Stimulated activated CD4-positive, alpha-beta T cell treated with anti-CD3 and anti-CD28 coated beads, TNF-alpha, amount 100 ng/mL, for 48 hours (primary cell): Measurements from ENCODE around the gene POLR2E.

Source experiments
- DNase-seq, 3 donors: peaks; one replicate each; pipeline ENCODE4 v3.0.0-alpha.2; 2020; ENCODE audit warnings: low read depth in 3 of 3

POLR2E gene

DNA sequence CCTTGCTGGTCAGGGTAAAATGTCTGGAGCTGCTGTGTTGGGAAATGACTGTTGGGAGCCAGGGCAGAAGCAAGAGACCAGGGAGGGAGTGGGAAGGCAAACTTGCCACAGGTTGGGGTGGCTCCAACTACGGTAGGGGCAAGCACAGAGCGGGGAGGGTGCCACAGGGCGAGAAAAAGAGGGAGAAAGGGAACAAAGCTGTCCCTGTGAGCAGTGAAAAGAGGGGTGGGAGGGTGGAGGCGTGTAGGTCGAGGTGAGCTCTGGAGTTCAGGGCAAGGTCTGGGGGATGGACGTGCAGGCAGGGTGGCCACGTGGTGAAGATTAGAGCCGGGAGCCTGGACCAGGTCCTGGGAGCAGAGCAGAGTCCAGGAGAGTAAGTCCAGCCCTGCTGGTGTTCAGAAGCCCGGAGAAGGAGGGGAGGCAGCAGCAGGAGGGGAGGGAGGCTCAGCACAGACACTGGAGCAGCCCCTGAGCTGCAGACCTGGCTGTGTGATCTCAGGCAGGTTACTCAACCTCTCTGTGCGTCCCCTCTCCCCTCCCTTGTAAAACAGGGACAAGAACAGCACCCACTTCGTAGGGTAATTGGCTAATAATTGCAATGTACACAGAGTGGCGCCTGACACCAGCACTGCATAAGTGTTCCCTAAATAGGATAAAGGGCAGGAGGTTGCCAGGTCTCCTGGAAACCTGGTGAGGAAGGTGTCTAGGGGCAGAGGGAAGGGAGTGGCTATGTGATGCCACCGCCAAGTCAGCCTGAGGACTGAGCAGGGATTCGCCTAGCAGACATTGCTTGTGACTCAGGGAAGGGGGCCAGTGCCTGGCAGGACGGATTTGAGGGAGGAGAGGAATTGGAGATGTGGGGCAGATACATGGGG lies 3.2 kb upstream of the POLR2E start:
- DNase-seq, result no peak

DNA sequence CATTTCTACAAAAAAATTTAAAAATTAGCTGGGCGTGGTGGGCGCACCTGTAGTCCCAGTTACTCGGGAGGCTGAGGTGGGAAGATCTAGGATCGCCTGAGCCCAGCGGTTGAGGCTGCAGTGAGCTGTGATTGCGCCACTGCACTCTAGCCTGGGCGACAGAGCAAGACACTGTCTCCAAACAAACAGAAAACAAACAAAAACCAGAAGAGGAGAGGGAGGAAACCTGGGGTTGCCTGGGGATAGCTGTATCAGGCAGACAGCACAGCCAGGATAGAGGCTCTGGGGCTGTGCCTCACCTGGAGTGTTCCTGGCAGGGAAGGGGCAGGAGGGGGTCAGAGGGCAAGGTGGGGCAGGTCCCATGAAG lies 2.6 kb upstream of the POLR2E start:
- no peak for DNase-seq

DNA sequence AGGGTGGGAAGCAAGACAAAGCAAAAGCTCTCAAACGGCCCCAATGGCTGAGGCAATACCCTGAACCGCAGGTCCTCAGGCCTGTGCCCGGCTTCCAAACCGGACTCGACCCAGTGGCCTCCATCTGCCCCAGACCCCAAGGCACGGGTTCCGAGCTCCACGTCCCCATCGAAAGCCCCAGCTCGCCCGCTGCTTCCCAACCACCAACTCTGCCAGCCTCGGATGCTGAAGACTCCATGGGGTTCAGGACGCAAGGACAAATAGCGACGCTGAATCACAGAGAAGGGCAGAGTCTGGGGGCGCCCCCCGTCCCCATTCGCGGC lies 559 bp downstream of the POLR2E start:
- DNase-seq, result no peak

DNA sequence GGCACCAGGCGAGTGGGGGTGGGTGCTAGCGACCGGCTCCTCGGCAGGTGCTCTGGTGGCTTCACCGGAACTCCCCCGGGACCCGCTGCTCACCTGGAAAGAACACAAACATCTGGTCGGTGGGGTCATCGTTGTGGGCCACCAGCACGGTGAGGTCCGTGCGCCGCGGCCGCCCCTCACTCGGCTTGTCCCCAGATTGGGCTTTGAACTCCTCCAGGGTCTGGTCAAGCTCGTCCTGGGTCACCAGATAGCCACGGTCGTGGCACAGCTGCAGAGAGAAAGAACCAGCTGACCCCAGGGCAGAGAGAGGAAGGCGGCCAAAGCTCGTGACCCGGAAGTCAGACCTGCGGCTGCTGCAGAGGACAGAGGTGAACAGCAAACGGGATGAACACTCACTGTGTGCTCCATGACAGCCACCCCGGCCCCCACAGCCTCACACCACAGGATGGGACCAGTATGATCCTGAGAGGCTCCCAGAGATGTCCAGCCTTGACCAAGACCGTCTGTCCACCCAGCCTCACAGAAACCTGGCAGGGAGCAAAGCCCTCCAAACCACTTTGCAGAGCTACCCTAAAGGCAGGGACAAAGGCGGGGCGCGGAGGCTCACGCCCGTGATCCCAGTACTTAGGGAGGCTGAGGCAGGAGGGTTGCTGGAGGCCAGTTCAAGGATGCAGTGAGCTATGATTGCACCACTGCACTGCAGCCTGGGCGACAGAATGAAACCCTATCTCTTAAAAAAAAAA lies 1.2 kb downstream of the POLR2E start:
- DNase-seq, result no peak

DNA sequence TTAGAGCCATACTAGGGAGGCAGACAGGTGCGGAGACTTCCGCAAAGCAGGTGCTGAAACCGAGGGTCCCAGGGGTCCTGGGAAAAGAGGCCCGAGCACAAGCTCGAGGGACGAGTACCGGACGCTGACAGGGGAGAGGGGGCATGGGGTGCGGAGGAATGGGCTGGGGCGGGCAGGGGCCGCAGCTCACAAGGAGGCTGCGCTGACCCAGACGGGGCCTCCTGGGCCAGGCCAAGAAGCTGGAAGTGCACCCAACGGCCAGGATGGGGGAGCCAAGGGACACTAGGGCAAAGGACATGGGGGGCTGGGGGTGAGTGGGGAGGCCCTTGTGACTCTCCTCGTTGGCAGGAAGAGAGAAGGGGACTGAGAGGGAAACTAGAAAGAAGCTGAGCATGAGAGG lies 1.8 kb downstream of the POLR2E start:
- no peak for DNase-seq

DNA sequence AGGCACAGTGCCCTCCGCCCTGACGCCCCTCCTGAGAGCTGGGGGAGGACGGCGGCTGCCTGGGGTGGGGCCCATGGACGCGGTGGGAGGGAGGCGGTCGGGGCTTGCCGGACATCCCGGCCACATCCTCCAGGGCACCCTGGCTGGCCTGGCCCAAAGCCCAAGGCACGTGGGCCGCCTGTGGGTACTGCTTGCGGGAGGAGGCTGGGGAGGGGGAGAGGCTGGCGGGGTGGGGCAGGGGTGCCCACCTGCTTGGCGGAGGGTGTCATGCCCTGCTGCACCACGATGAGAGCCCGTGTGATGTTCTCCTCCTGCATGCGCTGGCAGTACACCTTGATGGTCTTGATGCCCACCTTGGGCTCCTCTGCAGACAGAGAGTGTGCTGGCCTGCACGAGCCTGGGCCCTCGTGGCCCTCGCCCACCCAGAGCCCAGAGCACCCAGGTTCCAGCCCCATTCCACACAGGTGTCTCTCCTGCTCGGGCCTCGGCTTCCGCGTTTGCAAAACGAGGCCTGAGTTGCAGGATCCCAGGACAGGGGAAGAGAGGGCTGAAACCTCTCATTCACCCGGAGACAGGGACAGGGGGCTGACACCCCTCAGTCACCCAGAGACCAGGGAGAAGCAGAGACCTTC lies 3.5 kb downstream of the POLR2E start:
- no peak for DNase-seq

DNA sequence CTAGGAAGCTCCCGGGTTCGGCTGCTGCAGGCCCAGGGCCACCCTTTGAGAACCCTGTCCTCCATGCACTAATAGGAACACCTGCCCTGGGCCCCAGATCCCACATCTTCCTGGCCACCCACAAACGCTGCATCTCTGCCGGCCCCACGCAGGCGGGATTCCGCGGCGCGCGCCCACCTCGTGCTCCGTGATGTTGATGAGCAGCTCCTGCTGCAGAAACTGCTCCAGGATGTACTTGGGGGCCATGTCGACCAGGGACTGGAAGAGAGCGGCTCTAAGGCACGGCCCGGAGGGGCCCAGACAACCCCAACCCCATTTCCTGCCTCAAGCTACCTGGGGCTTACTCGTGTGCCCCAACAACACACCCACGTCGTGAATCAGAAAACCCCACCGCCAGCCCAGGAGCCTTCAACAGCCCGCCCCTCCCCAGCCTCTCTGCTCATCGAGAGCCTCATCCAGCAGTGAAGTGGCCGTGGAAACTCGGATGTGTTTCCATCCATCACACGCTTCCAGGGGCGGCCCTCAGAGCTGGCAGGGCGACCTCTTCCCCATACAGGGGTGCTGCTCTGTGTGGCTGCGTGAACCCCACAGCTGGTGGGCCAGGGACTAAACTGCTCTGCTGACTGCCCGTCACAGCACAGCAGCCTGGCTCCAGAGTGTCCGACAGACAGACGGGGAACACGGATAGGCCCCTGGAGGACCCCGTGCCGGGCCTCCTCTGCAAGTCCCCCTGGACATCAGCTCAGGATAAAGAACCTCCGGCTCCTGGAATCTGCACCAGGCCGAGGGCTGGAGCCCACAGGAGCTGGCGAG lies 4.2 kb downstream of the POLR2E start:
- DNase-seq, result no peak

DNA sequence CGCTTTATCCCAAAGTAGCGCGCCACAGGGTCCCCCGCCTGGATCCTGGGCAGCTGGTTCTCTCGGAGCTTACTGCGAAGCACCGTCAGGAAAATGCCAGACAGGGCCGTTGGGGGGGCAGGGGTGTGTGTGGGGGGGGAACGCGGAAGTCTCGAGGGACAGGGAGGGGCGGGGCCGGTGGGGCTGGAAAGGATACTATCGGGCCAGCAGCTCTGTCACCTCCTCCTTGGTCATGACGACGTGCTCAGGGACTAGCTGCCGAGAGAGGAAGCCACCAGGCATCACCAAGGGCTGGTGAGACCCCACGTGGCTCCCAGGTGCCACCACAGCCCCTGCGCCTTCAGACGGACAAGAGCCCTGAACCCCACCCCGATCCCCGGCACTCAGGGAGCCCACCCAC lies 5.3 kb downstream of the POLR2E start:
- DNase-seq, result no peak

DNA sequence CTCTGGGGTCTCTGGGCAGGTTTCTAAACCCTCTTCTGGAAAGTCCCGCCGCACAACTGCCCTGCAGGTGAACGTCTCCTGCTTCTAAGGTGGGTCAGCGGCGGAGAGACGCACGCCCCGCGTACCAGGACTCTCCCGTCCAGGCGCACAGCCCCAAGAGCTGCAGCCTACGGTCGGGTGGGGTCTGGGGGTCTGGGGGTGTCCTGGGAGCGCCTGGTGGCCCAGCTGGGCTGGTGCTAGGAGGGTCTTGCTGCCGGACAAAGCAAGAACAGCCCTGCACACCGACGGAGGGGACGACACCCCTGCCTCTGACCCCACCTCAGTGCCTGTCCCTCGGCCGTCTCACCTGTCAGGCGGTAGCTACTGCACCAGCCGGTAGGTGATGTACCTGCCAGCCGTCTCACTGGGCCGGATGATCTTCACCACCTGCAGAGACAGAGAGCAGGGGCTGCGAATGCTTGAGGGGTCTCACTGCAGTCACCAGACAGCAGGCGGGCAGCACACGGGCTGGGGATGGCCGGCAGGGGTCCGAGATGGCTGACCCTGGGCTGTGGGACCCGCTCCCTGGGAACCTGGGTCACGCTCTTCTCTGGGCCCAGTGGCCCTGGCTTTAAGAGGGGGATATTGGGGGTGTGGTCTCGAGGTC lies 5.9 kb downstream of the POLR2E start:
- DNase-seq, result no peak

DNA sequence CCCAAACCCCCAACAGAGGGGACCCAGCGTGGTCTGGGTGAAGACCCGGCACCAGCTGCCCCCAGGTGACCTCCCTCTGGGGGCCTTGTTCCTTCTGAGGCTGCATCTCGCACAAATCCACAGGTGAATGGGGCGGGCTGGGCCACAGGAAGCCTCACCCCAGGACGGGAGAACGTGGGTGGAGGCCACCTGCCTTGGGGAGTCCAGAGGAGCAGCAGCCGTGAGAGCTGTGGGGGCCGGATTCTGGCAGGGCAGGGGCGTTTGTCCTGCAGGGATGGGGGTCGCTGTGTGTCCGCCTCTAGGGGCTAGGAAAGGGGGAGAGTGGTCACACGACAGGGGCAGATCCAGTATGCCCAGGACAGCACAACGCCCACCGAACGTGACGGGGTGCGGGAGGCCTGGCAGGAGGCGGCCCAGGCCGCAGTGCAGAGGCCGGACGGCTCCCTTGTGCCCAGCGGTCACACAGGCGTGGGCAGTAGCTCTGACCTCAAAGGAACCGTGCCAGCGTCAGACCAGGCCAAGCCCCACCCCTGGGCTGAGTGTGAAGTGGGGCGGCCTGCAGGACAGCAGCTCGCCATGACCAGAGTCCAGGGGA lies 6.7 kb downstream of the POLR2E start:
- no peak for DNase-seq

DNA sequence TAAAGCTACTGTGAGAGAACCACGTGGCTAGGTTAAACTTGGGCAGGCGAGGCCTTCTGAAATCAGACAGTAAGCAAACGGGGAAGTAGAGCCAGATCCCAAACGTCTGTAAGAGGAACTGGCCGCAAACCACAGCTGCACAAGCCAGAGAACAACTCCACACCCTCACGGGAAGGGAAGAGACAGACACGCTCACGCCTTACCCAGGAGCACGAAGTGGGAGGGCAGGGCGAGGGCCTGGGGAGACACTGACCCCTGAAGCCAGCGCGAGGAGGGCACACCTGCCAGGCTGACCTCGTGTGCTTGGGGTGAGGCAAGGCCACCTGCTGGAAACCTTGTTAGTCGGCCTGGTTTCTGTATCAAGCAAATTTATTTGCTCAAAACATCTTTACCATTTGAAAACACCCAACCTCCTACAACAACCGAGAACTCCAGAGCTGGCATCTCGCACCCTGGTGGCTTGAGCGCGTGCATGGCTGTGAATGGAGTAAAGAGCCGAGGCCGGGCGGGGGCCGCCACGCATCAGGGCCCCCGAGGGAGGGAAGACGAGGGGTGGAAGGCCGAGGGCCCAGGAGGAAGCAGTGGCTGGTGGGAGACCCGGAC lies 7.3 kb downstream of the POLR2E start:
- no peak for DNase-seq

DNA sequence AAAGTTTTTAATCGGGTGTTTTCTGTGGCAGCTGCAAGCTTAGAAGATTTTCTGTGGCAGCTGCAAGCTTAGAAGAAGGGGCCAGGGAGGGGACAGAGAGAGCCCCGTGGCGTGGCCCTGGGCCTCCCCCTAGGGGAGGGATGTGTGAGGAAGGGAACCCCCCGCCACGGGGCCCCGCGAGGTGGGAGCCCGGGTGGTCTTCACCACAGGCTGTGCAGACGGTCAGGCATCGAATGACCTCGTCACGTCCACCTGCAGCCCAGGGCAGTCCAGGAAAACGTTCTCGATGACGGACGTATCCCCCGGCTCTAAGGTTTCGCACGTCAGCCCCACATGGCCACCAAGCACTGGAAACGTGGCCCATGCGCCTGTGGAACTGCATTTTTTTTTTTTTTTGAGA lies 8.6 kb downstream of the POLR2E start:
- no peak for DNase-seq

DNA sequence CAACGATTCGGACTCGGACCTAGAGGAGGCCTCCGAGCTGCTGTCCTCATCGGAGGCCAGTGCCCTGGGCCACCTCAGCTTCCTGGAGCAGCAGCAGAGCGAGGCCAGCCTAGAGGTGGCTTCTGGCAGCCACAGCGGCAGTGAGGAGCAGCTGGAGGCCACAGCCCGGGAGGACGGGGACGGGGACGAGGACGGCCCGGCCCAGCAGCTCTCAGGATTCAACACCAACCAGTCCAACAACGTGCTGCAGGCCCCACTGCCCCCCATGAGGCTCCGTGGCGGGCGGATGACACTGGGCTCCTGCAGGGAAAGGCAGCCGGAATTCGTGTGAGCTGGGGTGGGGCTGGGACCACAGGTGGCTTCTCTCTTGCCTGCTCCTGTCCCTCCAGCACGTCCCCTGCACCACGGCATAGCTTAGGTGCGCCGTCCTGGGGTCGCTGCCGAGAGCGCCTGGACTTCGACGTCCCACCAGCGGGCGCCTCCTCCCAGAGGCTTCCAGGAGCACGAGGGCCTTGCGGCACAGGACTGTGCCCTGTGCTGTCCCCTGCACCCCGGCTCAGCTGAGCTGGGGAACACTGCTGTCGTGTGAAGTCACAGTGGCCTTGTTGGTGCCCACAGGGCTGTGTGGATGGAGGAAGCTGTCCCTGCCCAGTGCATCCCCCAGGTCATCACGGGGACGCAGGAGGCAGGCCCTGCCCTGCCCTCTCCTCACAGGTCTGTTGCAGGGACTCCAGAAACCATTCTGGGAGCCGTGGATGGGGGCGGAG lies 9.3 kb downstream of the POLR2E start:
- DNase-seq, result no peak

DNA sequence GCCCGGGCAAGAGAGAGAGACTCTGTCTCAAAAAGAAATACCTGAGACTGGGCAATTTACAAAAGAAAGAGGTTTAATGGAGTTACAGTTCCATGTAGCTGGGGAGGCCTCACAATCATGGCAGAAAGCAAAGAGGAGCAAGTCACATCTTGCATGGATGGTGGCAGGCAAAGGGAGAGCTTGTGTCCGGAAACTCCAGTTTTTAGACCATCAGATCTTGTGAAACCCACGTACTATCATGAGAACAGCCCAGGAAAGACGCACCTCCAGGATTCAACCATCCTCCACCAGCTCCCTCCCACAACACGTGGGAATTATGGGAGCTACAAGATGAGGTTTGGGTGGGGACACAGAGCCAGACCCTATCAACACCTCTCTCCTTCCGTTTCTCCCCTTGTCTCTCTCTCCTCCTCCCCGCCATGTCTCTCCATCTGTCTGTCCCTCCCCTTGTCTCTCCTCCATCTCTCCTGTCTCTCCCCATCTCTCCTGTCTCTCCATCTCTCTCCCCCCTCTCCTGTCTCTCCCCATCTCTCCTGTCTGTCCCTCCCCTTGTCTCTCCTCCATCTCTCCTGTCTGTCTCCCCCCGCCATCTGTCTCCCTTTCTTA lies 10.0 kb downstream of the POLR2E start:
- no peak for DNase-seq

DNA sequence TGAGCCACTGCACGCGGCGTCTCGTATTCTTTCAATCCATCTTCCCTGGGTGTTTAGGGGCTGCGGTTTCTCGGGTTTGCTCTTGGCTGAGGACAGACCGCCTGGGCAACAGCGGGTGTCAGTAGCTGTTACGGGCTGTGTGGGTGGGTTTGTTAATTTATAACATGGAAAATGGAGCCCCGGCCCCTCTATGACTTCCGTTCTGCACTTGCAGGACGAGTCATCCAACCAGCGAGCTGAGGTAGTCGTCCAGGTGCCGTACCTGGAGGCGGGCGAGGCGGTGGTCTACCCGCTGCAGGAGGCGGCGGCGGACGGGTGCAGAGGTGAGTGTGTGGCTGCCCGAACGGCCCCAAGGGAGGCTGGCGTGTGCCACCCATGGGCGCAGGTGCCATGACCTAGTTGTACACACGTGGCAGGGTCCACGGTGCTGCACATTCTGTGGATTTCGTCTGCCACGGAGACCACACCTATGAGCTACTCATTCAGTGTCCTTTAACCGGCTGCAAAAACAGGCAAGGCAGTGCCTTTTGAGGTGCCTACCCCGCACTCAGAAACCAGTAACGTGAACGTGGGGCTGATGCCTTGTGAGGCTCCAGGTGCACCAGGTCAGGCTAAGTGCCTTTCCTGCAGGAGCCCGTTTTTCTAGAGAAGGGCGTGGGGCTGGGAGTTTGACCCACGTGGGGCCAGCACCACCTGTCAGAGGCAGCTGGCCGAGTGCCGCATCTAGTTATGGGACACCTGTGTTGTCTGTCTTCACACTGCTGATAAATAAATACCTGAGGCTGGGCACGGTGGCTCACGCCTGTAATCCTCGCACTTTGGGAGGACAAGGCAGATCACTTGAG lies 10.9 kb downstream of the POLR2E start:
- no peak for DNase-seq

DNA sequence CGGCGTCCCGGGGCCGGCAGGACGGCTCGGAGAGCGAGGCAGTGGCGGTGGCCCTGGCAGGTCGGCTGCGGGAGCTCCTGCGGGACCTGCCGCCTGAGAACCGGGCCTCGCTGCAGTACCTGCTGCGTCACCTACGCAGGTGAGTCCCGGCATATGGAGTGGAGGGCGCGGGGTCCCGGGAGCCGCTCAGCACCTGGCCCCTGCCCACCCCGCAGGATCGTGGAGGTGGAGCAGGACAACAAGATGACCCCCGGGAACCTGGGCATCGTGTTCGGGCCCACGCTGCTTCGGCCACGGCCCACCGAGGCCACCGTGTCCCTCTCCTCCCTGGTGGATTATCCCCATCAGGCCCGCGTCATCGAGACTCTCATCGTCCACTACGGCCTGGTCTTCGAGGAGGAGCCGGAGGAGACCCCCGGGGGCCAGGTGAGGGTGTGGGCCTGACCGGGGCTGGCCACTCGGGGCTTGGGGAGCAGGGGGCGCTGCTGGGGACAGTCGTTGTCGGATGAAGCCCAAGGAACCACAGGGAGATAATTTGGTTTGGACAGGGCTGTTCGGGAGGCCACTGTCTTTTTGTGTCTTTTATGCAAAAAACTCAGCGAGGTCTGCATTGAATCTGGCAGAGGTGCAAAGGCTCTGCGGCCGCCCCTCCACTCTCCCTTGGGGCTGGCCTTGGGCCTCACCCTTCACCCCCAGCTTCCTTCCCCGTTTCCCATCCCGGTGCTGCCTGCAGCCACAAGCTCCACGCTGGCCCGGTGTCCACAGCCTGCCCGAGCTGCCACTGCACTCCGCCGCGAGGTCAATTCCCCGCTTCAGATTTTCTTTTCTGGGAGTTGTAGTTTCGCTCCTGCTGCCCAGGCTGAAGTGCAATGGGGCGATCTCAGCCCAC lies 12.0 kb downstream of the POLR2E start:
- DNase-seq, result no peak

DNA sequence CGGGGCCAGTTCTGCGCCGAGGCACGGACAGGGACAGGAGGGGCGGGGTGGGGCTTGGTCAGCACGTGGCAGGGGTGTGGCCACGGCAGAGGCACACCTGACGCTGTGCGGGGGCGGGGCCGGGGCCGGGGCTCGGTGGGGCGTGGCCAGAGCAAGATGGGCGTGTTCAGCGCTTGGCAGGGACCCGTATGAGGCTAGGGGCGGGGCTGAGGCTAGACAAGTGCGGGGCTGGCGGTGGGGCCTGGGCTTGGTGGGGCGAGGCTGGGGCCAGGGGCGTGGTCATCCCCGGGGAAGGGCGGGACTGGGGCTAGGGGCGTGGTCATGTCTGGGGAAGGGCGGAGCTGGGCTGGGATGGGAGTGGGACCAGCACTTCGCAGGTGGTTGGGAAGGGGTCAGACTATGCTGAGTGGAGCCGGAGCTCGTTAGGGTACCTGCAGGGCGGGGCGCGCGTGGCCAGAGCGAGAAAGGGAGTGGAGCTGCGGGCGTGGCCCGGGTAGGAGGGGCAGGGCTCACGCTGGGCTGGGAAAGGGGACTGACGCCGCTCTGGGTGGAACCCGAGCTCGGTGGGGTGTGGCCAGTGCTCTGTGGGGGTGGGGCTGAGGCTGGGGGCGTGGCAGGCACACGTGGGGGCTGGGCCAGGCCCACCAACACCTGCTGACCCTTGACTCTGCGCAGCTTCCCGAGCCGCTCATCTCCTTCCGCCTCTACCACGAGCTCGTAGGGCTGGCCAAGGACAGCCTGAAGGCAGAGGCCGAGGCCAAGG lies 12.8 kb downstream of the POLR2E start:
- DNase-seq, result peak in 2 of 3 donors; percentile 85 to 86
